Body of pancreas (tissue), 4 donors: ENCODE data around the gene CDH4.

Source experiments
- POLR2A ChIP-seq, 3 donors: fragments of 450-650 bp; IDR thresholded peaks; one replicate each; pipeline ENCODE4 v1.6.1; 2016; ENCODE audit warnings: antibody characterized with exemption in 3 of 3, mild to moderate bottlenecking in 2 of 3
- TF ChIP-seq, protein P1 (sequence below), 7 experiments: fragments of 450-650 bp in 4 of 7; fragments of 200-600 bp in 3 of 7; sonication (generic) in 3 of 7; IDR thresholded peaks; one replicate each; pipeline ENCODE4 v1.5.1; 2016 to 2019; ENCODE audit warnings: antibody characterized with exemption in 7 of 7

DNA sequence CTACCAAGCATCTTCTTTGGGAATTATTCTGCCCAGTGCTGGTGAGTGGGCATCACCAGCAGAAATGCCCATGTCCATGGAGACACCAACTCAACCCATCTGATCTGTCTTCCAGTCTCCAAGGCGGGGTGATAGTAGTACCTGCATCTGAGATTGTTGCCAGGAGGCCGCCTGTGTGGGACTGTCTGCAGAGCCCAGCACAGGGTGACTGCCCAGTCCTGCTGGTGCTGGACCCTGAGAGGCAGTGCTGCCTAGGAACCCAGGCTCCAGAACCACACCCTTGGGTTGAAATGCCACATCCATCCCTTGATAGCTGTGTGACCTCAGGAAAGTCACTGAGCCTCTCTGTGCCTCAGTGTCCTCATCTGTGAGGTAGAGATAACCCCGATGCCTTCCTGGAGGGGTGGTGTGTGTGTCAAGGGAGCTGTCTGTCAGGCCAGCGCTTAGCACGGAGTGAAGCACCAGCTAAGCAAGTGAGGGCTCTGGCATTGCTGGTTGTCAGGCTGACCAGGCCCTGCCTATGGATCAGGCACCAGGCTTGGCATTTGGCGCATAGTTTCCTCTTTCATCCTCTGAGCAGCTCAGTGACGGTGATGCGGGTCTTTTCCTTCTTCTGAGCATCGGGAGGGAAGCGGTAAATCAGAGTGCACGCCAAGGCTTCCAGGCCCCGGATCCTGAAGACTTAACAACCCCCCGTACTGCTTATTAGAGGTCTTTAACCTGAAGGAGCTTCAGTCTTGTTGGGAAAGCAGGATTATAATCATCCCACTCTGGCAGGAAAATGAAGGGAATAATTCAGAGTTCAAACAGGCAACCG lies 268.2 kb downstream of the CDH4 start:
- TF ChIP-seq, protein P1, sequence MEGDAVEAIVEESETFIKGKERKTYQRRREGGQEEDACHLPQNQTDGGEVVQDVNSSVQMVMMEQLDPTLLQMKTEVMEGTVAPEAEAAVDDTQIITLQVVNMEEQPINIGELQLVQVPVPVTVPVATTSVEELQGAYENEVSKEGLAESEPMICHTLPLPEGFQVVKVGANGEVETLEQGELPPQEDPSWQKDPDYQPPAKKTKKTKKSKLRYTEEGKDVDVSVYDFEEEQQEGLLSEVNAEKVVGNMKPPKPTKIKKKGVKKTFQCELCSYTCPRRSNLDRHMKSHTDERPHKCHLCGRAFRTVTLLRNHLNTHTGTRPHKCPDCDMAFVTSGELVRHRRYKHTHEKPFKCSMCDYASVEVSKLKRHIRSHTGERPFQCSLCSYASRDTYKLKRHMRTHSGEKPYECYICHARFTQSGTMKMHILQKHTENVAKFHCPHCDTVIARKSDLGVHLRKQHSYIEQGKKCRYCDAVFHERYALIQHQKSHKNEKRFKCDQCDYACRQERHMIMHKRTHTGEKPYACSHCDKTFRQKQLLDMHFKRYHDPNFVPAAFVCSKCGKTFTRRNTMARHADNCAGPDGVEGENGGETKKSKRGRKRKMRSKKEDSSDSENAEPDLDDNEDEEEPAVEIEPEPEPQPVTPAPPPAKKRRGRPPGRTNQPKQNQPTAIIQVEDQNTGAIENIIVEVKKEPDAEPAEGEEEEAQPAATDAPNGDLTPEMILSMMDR (IDR thresholded peaks at IDR 0.05) = no peak
- TF ChIP-seq POLR2A (IDR thresholded peaks at IDR 0.05) = no peak
